ENCODE data around the gene CHST13.

CHST13 gene

DNA sequence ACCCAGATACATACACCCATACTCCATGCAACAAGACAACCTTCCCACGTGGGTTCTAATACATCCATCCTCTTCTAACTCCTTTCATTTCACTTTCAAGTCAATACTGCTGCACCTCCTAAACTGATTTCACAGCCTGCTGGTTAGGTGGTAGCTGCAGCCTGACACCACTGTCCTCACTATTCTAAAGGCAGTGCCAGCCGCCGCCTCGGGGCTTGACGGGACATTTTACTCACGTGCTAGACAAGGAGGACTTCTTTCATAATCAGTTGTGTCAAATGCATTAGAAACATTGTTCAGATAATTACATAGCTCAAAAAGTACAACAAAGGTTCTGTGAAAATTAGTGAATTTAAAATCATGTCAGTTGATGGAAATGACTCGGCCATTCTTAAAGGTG is 12.7 kb upstream of the CHST13 start:
- no peak for DNase-seq

DNA sequence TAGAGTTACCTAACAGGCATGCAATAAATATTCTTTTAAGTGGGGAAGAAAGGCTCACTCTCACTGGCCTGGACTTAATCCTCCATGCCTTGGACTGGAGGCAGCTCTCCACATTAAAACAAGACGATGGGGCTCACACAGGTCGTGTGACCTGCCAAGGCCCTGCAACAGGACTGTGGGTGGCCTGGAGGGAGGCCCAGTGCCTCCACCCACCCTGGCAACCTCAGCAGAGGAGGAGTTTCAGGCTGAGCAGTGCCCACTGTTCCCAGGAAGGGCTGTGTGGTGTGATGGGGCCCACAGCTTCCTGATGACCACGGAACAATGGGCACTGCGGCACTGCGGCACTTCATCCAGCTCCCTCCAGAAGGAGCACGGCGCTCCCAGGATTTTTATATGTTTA is 11.9 kb upstream of the CHST13 start:
- DNase-seq: no peak

DNA sequence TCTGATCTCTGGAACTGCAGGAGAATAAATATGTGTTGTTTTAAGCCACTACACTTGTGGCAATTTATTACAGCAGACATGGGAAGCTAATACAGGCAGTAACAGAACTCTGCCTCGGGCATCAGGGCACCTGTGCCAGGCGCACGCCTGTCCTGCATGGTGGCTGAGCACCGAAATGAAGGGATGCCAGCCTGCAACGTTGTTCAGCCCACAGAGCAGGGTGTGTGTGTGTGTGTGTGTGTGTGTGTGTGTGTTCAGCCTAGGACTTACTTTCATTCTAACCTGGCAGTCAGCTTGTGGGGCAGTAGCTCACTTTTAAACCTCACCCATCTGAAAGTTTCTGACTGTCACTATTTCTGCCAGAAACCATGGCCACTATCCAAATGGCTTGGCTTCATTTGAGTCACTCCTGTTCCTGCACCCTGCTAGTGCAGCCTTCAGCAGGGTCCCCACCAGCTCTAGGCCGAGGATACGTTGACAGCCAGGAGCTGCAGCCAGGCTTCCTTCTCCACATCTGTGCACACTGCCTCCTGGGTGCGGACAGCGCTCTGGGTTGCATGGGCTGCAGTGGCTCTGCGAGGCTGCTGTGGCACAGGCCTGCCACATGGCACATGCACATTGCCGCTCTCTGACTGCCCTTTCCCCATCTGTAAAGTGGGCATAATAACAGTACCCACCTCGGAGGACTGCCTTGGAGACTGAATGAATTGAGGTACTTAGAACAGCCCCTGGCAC is 10.9 kb upstream of the CHST13 start:
- DNase-seq: no peak

DNA sequence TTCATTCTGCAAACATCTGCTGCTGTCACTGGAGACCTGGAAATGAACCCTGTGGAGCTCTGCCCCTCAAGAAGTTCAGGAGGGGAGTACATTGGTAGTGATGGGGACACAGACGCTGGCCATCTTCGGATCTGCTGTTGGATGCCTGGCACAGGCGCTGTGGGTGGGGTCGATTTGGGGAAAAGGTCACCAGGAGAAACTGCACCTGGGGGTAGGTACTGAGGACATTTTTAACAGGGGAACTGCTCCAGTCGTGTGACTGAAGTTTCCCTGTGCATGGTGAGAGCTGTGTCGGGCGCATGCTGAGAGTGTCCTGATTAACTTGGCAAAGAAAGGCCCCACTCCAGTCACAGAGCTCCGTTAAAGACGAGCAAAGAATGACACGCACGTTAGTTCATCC is 9.8 kb upstream of the CHST13 start:
- no peak for DNase-seq

DNA sequence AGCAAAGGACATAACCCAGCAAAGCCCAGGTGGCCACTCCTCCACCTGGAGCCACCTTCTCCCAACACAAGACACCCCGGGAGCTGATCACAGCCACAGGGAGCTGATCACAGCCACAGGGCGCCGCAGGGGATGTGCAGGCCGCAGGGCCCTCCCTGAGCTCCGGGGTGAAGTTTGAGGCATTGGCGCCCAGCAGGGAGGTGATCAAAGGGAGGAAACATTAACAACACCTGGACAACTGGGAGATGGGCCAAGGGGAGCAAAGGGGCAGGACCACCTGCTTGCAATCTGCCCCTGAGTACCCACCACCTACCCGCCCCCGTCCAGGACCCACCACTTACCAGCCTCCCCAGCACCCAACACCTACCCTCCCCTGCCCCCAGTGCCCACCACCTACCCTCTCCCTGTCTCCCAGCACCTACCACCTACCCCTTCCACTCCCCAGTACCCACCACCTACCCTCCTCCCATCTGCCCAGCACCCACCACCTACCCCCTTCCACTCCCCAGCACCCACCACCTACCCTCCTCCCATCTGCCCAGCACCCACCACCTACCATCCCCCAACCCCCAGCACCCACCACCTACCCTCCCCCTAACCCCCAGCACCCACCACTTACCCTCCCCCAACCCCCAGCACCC is 8.8 kb upstream of the CHST13 start:
- DNase-seq: no peak

DNA sequence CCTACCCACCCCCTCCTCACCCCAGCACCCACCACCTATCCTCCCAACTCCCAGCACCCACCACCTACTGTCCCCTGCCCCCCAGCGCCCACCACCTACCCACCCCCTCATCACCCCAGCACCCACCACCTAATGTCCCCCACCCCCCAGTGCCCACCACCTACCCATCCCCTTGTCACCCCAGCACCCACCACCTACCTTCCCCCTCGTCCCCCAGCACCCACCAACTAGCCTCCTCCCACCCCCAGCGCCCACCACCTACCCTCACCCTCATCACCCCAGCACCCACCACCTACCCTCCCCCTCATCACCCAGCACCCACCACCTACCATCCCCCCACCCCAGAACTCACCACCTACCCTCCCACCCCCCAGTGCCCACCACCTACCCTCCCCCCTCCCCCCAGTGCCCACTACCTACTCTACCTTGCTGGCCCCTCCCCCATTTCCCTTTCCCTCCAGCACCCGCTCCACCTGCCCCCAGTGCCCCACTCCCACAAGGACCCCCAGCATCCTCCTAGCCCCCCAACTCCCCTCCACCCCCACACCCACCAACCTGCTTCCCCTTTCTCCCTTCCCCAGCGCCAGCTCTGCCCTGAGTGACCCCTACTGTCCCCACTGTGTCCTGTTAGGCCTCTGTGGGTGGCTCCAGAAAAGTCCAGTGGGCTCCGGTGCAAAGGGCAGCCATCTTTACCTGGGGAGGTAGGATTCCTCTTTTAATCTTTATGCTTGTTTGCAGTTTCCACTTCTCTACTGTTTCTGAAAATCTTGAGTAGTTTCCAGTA is 7.6 kb upstream of the CHST13 start:
- no peak for DNase-seq

DNA sequence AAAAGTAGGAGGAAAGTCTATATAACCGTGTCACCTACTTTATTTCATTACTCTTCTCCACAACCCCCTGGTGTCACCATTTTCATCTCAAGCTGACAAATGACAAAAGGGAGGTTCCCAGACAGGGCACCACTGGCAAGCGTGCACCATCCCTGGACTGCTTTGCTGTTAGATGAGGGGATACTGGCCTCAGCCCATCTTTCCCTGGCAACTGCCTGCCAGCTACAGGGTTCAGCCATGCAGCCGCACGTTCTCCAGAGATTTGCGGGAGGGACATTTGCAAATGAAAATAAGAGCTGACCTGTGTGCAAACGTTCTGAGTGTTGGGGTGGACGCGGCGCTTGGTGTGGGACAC is 7.0 kb upstream of the CHST13 start:
- no peak for DNase-seq

DNA sequence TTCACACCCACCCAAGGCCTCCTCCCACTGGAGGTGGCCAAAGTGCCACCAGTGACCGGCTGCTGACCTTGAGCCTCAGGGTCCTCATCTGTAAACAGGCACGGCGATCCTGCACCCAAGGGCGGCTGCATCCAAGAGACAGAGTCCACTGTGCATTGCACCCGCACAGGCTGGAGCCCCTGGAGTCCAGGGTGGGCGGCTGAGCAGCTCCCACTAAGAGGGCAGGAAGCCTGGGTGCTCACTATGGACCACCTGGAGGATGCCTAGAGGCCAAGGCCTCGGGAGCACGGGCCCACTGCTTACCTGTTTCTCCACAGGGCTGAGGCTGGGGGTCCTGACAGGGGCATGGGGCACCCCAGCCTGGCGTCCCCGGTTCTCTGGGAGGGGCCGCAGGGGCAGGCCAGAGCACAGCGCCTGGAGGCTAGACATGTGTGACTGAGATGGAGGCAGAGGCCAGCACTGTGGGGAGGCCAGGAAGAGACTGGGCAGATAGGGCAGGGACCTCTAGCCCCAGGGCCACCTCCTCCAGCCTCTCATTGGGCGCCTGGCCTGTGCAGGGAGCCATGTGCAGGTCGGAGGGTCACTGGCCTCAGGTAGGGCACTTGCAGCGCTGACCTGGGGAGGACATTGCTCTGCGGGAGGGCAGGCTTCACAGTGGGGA is 6.5 kb upstream of the CHST13 start, which contains the start of gene UROC1:
Gene UROC1 (minus strand): TSS at position 483 of the 661 bp plus-strand sequence. CDS start 54 bp downstream, at position 429.
- DNase-seq: no peak

DNA sequence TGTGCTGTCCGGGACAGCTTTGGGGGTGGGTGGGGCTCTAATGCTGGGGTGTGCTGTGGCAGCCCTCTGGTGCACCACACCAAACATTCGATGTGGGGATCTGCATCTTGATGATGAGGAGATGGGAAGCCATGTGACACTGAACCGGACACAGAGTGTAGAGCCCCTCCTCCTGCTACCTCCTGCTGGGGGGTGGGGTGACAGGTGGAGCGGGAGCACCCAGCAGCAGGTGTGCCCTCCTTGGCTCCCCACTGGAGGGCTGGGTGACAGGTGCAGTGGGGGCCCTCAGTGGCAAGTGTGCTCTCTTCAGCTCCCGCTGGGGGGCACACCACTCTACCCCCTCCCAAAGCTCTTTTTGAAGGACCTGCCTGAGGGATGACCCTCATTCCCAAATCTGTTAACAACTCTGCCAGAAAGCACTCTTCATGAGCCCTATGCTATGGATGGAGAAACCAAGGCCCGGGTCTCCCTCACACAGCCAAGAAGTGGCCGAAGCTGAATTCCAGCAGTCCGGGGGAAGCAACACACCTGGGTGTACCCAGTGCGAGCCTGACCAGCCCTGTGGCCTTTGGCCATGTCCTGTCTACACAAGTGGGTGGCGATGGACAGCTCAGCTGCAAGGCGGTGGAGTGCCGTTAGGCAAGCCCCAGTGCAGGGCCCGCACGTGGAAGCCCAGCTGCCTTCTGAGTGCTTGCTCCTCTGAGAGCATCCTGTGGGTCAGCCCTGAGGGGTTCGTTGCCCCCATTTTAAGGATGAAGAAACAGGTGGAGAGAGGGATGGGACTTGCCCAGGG is 5.8 kb upstream of the CHST13 start:
- no peak for DNase-seq

DNA sequence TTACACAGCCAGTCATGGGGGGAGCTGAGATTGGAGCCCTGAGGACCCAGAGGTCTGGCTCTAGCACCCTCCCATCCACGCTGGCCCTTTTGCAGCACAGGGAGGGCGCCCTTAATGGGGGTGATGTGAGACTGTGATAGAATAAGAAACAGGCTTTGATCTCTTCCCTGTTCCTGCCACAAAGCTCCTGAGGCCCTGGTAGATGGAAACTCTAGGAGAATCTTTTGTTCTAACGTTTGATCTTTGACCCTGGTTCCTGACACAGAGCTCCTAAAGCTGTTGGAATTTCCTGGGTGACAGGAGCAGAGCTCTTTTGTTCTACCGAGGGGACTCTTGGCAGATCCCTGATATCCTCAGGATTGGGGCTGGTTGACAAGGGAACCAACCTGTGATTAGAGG is 5.2 kb upstream of the CHST13 start:
- no peak for DNase-seq

DNA sequence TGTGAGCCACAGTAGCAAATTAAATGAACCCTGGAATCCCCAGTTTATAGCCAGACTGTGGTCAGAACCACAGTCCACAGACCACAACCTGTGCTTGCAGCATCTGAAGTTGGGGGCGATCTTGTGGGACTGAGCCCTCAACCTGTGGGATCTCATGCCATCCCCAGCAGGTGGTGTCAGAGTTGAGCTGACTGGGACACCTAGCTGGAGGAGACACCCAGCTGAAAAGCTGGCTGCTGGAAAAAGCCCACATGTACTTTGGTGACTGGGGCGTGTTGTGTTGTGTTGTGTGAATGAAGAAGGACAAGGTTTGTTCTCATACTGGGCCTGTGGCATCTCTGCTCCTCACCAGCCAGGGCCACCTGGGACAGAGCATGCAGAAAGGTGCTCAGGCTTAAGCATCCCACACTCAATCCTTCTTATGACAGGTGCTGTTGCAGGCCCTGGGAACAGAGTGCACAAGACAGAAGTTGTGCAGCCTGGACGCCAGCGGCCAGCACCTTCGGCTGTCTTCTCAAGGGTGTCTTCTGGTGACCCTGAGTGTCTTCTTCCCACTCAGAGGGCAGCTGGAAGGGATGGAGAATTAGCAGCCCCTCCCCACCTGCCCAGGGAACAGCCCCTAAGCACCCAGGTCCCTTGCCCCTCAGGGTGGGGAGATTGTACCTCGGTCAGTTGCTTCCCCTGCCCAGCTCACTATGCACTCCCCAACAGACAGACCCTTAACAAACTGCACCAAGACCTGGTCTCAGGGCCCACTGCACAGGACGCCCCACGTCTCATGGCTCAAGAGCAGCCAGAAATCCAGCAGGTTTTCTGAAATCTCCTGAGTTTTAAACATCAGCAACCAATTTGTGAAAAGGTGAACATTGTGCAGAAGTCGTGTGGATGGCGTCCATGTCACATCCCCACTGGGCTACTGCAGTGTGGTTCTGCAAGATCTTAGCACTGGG is 4.2 kb upstream of the CHST13 start:
- DNase-seq: no peak

DNA sequence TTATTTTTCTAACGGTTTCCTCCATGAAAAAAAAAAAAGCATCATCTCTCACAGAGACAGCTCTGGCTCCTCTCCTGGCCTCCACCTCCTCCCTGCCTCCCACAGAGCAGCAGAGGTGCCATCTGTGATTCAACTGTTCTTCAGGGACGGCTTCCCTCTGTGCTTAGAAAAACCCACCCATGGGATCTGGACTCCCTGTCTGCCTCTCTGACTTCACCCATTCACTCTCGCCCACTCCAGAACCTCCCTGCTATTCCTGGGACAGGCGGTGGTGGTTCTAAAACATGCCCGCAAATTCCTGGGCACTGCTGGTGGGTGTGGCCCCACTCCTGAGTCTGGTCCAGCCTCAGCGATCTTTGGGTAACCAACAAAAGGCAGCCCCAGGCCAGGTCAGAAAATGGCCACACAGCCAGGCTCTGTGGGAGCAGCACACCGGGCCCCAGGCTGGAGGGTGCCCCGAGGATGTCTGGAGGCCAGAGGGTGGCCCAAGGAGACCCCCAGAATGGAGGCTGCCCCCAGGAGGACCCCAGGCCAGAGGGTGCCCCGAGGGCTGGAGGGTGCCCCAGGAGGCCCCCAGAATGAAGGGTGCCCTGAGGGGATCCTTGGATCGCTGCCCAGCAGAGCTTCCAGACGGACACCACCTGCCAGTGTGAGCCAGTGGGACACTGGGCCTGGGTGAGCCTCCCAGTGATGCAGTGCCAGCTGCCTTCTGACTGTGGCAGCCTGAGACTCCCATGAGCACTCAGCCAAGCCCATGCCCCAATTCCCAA is 2.6 kb upstream of the CHST13 start:
- no peak for DNase-seq

DNA sequence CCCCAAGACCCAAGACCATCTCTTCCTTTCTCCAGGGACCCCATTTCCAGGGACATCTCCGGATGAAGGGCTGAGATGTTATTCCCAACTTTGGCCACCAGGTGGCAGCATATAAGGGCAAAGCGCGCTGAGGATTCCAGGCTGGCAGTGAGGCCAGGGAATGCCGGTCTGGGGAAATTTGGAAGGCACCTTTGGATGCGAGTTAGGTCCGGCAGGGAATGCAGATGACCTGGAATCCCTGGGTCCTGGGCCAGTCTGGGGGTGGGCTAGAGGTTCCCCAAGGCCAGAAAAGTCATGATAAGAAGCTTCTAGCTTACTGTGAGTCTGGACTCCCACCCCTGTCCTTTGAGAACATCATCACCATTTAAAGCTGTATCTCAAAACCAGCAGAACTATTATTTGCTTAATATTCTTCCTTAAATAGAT is 1.6 kb upstream of the CHST13 start:
- peak; percentile 44 for DNase-seq

DNA sequence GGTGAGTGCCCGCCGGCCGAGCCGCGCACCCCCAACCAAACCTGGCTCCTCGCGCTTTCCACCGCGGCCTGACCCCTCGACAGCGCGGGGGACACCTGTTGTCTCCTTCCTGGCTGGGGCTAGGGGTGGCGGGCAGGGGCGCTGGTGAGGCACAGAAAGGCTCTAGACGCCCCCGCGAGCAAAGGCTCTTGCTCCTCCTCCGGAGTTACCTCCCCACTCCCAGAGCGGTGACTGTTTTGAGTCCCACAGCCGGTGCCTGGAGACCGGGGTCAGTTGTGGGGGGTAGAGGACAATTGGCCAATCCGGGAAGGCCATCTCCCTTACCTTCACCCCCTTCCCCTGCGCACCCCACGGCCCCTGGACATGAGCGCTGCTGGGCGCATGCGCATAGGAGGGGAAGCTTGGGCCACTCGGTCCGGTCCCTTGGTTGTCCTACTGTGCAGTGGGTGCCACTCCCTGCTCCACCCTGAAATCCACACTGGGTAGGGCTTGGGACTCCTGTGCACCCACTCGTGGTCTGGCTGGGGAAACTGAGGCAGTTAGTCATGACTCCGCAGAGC is 554 bp downstream of the CHST13 start:
- no peak for DNase-seq

DNA sequence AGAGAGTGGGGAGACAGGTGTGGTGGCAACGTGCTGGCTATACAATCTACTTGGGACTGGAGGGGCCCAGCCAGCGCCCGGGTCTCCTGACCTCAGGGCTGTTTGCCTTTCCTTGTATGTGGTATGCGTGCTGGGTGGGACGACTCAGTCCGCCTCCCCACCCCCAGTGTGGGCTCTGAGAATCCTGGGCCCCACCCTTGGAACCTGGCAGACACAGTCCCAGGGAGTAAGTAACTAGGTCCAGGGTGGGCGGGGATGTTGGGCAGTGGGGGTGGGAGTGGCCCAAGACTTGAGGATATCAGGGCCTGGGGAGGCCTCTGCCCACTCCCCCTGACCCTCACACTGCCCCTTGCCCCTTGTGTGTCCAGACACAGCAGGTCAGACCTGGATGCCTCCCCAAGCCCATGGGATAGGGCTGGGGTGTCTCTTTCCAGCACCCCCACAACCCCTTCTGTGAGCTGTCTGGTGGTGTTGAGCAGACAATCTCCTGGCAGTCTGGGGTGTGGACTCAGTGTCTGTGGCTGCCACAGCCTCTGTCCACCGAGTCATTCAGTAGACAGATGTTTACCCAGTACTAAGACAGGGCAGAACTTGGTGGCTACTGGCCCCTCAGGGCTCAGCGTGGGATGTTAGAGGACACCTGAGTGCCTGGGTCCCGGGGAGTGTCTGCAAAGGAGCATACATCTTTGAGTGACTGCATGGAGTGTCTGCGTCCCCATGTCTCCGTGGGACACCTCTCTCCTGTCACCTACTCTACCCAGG is 1.3 kb downstream of the CHST13 start:
- DNase-seq: no peak

DNA sequence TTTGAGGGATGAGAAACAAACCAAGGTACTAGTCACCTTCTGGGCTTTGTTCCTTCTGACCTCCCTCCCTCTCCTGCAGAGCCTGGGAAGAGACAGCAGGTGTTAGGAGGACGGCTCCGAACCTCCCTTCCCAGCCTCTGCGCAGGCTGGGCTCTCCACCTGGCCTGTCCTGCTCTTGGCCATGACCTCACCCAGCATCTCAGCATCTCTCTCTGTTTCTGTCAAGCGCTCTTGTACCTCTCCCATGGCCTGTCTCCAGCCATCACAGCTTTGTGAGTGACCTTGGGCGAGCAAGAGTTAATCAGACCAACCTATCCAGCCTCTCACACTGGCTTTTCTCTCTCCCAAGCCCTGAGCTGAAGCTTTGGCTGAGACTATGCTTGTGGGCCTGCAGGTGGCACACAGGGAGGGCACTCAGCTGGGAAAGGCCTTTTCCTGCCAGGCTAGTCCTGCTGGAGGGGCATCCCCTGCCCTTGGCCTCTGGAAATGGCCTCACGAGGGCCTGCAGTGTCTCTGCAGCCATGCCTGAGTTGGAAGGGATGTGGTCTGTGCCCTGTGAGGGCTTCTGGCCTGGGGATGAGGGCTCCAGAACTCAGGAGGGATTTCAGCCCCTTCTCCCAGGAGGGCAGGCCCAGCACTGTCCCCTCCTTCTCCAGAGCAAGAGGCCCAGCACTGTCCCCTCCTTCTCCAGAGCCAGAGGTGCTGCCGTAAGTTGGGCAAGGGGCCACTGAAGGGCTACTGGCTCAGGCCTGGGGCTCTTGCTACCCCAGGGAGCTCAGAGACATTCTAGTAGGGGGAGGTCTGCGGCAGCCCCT is 2.1 kb downstream of the CHST13 start:
- no peak for DNase-seq

DNA sequence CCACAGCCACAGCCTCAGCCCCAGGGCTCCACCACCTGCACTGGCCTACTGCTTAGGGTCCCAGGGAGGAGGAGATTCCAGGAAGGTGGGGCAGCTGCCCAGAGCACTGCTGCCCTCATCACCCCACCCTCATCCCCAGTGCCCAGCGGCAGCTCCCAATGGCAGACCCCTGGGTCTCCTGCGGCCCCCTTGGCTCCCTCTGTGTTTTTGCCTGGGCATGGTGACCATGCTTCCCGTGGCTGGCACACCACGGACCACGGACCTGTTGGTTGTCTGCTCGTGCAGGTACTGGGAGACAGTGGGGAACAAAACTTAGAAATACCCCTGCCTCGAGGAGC is 2.7 kb downstream of the CHST13 start:
- DNase-seq: no peak

DNA sequence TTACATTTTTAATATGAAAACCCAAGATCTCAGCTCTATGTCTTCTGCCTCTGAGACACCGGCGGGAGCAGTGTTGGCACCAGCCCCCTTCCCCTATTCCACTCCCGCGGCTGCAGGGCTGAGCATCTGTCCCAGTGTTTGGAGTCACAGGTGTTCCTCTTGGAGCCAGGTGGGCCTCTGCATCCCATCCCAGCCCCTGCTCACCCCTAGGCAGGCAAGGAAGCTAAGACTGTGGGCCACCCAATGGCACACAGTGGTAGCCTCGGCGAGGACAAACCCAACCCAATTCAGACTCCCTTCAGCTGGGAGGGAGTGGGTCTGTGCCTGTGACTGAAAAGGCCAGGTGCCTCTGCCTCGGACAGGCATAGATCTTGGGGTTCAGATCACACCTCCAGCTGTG is 3.1 kb downstream of the CHST13 start:
- DNase-seq: no peak
